HG02798 (cell line): Measurements from ENCODE around the gene OR10AD1.
A peak's percentile ranks its signal among the peaks of the same experiment; 100 is the strongest.
"Not testable (repeated sequence)": the region's sequence is repeated elsewhere in the genome, so short reads cannot be mapped to it uniquely, and the experiment has no call there.

Experiments
- ATAC-seq: cut with Tn5 transposase; IDR thresholded peaks from one replicate; pipeline ENCODE4 v1.9.1; 2021; ENCODE audit warnings: mild to moderate bottlenecking; ENCODE audit not compliant: unreplicated experiment, poor library complexity

Gene OR10AD1, protein sequence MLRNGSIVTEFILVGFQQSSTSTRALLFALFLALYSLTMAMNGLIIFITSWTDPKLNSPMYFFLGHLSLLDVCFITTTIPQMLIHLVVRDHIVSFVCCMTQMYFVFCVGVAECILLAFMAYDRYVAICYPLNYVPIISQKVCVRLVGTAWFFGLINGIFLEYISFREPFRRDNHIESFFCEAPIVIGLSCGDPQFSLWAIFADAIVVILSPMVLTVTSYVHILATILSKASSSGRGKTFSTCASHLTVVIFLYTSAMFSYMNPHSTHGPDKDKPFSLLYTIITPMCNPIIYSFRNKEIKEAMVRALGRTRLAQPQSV

DNA sequence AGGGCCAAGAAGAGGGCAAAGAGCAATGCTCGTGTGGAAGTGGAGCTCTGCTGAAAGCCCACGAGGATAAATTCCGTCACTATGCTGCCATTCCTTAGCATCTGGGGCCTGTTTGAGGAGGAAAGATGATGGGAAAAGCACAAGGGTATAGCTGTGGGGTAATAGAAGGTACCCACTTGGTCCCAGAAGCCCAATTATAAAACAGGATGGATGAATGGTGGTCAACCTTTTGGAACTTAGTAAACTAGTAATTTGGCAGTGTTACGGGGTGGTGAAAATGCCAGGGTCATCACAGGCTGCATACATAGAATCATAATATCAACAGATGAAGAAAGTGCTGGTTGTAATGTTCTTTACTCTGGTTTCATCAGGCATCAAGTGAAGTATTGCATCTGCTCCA, at the start of gene OR10AD1:
TSS of gene OR10AD1 (minus strand) at position 101 of the 400 bp plus-strand sequence. CDS start at position 101, 0 bp downstream.
- ATAC-seq: no peak

DNA sequence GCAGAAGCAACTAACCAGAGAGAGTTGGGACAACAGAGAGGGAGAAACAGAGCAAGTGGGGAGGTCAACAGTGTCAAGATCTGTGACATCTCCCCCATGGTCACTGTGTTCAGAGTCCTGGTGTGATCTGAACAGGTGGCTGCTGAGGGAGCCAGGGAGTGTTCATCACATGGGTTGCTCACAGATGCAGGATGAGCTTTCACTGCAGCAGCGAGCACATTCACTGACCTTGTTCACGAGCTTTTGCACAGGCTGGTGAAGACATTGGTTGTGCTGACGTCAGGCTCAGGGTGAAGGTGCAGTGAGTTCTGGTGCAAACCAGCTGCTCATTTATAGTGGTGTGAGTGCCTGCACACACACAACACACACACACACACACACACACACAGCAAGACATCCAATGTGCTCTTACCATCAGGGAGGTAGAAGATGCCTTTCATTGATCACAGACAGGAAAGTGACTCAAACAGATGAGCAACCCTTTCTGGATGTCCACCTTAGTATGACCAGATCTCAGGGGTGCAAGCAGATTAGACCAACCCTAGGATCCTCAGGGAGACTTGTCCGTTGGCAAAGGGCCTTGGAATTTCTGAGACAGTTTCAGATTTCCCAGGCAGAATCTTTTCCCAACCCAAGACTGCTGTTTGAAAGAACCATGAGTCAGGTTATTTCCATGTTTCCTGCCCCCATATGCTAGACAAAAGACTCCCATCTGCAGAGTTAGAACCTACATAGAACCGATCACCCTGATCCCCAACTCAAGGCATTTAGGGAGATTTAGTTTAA, 44.3 kb upstream of the OR10AD1 start:
- ATAC-seq: no peak

DNA sequence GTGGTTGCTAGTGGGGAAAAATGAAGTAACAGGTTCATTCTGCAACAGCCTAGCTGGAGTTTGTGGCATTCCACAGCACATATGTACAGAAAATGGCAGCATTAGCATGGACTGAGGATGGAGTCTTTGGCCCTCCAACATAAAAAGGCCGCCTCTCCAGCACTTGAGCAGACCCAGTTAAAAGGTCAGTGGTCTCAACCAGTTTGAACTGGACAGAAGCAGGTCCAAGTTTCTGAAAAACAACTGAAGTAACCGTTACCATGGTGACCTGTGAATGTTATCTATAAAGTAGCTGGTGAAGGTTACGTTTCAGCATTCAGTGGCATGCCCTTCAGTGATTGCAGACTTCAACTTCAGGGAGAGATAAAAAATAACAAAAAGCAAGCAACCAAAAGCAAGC, 34.1 kb upstream of the OR10AD1 start:
- no peak for ATAC-seq

DNA sequence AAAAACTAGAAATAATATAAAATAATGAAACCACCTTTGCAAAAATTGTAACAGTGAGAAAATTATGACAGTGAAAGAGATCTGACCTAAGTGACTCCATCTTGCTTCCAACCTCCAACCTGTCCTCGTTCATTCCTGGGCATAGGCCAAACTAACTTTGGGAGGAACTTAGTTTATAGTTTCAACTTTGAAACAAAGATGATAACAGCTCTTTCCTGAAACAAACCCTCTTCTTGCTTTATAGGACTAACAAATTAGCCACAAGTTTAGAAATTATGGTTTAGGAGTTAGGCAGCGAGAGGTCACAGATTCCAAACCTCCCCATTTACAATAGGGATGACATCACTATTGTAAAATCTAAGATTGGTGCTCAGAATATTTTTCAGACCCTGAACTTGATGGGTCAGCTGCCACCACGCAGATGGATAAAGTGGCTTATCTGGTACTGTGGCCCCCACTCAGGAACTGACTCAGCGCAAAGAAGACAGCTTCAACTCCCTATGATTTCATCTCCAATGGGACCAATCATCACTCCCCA, 32.8 kb upstream of the OR10AD1 start:
- no peak for ATAC-seq

DNA sequence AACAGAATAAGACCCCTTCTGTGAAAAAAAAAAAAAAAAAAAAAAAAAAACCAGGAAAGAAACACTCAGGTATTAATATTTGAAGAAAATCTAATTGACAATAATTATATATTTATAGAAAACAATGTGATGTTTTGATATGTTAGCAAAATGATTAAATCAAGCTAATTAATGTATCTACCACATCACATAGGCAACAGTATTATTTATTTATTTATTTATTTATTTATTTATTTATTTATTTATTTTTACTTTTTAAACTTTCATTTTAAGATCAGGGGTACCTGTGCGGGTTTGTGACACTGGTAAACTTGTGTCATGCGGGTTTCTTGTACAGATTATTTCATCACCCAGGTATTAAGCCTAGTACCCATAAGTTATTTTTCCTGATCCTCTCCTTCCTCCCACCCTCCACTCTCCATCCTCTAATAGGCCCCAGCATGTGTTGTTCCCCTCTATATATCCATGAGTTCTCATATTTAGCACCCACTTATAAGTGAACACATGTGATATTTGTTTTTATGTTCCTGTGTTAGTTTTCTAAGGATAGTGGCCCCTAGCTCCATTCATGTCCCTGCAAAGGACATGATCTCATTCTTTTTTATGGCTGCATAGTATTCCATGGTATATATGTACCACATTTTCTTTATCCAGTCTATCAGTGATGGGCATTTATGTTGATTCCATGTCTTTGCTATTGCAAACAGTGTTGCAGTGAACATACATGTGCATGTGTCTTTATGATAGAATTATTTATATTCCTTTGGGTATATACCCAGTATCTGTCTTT, 28.3 kb upstream of the OR10AD1 start:
- not testable (repeated sequence) for ATAC-seq

DNA sequence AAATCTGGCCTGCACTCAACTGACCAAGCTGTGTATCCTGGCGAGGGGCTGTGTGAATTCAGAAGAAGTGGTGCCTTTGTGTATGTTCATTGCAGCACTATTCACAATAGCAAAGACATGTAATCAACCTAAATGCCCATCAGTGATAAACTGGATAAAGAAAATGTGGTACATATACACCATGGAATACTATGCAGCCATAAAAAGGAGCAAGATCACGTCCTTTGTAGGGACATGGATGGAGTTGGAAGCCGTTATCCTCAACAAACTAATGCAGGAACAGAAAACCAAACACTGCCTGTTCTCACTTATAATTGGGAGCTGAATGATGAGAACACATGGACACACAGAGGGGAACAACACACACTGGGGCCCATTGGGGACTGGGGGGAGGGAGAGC, 21.4 kb upstream of the OR10AD1 start:
- not testable (repeated sequence) for ATAC-seq

DNA sequence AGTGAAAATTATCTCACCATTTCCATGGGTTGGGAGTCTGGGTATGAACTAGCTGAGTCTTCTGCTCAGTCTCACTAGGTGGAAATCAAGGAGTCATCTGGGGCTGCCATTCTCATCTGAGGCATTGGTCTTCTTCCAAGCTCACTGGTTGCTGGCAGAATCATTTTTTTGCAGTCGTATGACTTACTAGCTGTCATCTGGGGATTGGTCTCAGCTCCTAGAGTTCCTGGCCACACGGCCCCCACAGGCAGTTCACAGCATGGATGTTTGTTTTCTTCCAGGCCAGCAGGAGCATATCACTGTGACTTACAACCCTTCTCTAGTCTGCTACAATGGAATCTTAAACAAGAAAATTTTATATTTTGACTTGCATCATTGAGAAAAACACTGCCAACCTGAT, 18.6 kb upstream of the OR10AD1 start:
- ATAC-seq: no peak

DNA sequence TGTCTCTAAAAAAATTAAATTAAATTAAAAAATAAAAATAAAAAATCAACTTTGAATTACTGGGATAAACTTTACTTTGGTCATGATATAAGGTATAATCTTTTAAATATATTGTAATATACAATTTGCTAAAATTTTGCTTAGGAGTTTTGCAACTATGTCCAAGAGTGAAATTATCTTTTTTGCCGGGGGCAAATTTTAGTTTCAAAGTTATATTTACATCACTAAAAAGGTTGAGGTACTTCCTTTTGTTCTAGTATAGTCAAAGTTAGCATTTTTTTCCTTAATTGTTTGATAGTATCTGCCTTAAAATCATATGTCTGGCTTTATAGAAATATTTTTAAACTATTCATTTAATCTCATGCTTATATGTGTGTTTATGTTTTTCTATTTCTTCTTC, 17.6 kb upstream of the OR10AD1 start:
- ATAC-seq: no peak

DNA sequence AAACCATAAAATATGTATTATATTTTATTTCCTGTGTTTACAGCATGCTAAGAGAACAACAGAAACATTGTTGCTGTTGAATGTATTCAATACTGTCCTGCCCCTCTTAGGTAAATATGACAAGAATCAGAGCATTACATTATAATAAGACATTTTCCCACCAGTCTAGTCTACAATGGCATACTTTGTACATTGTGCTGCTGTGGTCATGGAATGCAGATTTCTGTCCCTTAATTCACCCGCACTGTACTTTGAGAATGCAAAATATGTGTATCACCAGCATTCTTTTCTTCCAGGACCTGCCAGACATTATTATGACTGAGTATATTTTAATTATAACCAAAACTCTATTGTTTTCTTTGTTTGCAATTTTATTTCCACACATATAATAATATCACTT, 16.5 kb upstream of the OR10AD1 start:
- ATAC-seq: no peak

DNA sequence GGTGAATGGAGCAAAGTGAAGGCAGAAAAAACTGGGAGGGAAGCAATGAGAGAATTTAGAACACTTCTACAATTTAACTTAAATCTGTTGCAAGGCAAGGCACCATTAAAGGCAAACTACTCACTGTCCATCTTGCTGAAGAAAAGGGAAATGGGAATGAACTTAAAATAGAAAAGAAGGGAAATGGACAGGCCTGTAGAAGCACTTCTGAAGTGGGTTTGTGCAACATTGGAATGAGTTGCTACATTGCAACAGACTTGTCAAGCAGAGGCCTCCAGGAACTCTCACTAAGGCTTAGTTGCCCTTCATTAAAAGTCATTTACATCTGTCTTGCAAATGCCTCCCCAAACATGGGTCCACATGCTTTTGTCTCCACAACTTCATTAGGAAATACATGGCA, 13.7 kb upstream of the OR10AD1 start:
- no peak for ATAC-seq

DNA sequence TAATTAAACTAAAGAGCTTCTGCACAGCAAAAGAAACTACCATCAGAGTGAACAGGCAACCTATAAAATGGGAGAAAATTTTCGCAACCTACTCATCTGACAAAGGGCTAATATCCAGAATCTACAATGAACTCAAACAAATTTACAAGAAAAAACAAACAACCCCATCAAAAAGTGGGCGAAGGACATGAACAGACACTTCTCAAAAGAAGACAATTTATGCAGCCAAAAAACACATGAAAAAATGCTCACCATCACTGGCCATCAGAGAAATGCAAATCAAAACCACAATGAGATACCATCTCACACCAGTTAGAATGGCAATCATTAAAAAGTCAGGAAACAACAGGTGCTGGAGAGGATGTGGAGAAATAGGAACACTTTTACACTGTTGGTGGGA, 6.4 kb upstream of the OR10AD1 start:
- ATAC-seq: not testable (repeated sequence)

DNA sequence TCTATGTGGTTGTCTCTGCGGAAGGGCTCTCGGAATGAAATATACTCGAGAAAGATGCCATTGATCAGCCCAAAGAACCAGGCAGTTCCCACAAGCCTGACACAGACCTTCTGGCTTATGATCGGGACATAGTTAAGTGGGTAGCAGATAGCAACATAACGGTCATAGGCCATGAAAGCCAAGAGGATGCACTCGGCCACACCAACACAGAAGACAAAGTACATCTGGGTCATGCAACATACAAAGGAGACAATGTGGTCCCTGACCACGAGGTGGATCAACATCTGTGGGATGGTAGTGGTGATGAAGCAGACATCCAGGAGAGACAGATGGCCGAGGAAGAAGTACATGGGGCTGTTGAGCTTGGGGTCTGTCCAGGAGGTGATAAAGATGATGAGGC, 326 bp downstream of the OR10AD1 start:
- no peak for ATAC-seq

DNA sequence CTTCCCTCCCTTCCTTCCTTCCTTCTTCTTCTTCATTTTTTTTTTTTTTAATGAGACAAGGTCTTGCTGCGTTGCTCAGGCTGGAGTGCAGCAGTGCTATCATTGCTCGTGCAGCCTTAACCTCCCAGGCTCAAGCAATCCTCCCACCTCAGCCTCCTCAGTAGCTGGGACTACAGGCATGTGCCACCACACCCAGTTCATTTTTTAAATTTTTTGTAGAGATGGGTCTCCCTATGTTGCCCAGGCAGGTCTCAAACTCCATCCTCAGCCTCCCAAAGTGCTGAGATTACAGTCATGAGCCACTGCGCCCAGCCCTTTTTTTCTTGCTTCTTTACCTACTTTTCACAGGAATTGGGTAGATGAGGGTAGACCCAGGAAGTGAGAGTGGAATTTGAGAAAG, 1.6 kb downstream of the OR10AD1 start:
- ATAC-seq: no peak

DNA sequence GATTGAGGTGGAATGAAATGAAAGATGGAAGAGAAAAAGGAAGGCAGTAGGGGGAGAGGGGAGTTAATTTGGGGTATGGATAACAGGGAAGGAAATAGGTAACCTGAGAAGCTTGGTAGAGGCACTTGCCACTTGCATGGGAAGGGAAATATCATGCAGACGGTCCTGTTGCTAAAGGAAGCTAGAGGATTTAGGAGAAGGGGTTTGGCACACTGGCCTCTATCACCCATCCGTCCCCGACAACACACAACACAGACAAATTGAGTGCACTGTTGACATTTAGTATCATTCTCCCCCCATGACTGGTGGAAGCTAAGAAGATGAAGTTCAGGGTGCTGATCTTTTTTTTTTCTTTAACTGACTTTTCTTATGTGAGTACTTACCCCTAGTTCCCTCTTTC, 2.0 kb downstream of the OR10AD1 start:
- ATAC-seq: no peak

DNA sequence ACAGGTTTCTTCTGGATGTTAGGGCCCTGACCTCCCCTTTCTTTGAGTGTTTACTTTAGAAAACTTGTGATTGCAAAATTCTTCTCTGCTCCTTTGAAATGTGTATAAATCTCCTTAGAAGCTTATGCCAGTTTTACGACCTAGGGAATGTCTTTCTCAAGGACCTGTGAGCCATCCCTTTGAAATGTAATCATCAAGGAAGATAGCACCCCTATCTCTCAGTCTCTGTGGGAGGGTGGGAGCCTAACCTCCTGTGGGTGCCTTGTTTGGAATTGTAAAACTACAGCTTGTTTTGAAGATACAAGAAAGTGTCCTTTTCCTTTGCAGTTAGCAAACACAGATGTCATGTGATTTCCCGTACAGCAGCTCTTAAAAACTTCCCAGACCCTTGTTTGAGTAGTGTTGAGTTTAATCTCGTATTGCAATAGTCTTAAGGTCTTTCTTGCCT, 3.3 kb downstream of the OR10AD1 start:
- ATAC-seq: no peak

DNA sequence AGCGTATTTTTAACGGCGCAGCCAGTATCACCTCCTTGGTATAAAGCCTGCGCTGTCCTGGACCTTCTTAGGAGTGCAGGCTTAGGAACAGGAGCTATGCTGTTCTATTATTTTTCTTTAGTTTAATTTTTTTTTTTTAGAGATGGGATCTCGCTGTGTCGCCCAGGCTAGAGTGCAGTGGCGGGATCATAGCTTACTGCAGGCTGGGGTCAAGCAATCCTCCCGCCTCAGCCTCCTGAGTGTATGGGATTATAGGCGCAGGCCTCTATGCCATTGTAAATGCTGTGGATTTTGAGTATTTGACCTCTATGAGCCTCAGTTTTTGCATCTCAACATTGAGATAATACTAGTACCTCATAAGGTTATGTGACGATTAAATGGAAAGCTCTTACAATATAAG, 4.1 kb downstream of the OR10AD1 start:
- ATAC-seq: no peak

DNA sequence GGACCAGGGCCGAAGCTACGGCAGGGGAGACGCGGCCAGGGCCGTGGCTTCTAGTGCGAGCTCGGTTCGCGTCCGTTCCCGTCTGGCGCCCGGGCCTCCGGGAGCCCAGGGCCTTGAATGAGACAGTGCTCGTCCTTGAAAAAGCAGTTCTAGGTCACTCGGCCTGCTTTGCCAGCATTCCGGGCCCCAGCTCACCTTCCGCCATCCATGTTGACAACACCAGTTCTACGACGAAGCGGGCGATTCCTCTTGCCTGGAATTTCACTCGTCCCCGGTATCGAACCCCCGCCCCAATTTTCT, 4.5 kb downstream of the OR10AD1 start:
- ATAC-seq: peak; percentile 9

DNA sequence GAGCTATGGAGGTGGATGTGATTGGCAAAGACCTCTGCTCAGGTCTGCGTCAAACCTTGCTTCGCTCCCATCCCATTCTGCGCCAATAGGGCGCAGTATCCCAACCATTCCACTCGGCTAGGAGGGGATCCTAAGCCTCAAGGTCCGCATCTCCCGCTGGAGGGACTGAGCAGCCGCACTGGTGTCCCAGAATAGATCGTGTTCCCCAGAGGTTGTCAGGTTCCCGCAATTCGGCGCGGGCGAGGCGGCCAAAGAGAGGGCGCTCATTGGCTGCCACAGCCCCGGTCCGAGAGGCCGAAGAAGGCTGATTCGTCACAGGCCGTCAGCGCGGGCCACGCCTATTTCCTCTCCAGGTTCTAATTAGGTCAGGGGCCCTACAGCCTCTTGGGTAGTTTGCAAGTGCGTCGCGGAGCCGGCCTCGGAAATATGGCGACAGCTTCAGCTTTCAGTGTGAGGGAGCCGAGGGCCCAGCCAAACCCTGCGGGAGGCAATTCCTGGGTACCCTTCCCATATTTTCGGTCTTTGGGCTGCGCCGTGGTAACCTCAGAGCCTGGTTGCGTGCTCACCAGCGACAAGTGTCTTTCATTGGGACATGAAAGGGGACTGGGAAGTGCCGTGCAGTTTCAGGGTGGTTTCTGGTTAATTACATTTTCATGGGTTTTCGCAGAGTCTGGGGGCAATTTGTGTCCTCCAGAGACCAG, 5.0 kb downstream of the OR10AD1 start:
- peak; percentile 100 for ATAC-seq

DNA sequence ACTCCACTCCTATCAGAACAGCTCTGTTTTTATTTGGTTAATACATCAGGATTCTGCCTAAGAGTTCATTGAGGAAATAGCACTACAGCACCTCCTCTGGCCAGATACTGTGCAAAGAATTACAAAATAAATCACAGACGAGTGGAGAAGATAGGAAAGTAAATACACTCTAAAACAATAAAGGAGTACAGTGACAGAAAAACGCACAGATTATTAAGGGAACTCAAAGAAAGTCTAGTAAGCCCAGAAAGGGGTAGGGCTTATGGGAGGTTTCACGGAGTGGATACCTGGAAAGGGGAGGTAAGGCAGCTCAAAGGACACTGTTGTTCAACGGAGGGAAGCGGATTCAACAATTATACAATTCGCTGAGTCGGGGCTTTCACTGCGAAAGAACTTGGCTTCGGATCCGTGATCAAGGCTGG, 5.5 kb downstream of the OR10AD1 start:
- ATAC-seq: peak; percentile 8

DNA sequence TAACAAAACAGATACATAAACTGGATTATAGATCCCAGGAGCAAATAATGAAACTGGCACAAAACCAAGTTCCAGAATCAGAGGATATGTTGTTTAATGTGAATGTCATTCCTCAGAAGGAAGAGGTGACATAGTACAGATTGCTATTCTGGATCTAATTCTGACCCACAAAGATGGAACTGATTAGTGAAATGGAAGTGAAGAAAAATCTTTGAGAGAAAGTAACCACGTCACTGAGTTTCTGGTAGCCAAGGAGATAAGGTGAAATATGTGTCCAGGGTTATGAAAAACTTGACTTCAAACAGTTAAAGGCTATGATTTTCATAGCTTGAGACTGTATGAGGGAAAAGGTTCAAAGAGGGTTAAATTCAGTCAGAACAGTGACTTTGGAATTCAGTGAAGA, 8.3 kb downstream of the OR10AD1 start:
- ATAC-seq: no peak
